Measurements from ENCODE around the gene DDX49.
"Not testable (repeated sequence)": the region's sequence is repeated elsewhere in the genome, so short reads cannot be mapped to it uniquely, and the experiment has no call there.

The DDX49 gene

DNA sequence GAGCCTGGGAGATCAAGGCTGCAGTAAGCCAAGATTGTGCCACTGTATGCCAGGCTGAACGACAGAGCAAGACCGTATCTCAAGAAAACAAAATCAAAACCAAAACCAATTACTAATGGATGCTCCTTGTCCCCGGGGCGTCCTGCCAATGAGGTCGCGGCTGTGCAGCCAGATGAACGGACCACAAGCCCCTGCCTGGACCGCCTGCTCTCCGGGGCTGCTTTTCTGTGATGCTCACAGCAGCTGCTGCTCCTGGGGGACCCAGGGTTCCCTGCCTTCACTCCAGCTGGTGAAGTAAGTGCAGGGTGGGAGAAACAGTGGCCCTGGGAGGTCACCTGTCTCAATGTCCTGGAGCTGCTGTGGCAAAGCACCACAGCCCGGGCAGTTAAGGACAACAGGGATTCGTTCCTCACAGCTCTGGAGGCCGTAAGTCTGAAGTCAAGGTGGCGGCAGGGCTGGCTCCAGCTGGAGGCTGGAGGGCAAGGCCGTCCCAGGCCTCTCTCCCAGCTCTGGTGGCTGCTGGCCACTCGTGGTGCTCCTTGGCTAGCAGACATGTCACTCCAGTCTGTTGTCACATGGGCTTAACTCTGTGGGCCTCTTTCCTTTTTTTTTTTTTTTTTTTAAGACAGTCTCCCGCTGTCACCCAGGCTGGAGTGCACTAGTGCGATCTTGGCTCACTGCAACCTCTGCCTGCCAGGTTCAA is 10.4 kb upstream of the DDX49 start:
- no peak for DNase-seq (ENCODE audit: low read depth in 3 of 3)

DNA sequence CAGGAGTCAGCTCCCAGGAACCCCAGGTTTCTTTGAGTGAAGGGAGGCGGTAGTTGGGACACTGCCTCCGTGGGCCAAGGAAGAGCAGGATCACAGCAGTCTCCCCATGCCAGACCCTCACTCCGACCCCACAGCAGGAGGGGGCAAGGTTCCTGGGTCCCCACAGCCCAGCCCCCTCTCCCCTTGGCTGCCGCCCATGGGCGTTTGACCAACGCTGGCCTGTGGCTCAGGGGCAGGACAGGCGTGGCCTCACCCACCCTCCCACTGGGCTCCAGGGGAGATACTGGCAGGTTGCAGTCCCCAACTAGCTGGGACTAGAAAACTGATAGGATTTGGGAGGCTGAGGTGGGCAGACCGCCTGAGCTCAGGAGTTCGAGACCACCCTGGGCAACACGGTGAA is 9.5 kb upstream of the DDX49 start:
- no peak for DNase-seq (ENCODE audit: low read depth in 3 of 3)

DNA sequence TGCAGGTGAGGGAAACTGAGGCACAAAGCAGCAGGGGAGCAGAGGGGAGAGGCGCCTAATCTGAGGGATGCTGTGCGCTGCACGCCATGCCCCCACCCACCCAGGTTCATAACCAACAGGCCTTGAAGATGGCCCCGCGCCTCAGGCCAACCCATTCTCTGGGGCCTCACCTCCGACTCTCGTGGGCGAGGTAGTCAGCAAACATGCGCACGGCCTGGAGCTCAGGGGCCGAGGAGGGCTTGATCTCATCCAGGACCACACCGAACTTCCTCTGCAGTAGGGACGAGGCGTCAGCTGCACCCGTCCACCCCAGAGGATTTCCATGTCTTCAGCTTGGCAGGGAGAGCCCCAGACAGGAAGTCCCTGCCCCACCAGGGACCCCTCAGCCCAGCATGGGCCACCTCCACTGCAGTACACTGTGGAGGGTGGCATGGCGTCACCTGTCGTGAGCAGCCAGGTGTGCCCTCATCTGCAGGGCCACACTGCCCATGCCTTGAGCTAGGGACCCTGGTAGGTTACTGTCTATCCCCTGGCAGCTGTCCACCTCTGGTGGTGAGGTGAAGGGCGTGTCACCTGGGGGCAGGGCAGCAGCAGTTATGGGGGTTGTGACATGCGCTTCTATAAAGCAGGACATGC is 8.6 kb upstream of the DDX49 start:
- no peak for DNase-seq (ENCODE audit: low read depth in 3 of 3)

DNA sequence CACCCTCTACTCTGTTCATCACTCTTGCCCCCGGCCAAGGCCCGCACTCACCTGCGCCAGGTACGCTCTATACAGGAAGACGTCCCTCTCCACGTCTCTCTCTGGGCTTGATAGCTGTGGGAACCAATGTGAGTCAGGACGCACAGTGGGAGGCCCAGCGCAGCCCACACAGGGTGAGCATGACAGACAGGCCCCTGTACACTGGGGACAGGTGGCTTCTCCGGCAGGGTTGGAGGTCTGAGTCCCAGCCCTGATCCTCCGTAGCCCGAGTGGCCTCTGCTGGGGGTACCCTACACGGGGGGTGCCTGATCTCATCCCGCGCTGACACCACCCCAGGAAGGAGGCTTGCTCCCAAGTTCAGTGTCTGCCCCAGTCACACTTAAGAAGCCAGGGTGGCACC is 6.6 kb upstream of the DDX49 start:
- DNase-seq (ENCODE audit: low read depth in 3 of 3), result no peak

DNA sequence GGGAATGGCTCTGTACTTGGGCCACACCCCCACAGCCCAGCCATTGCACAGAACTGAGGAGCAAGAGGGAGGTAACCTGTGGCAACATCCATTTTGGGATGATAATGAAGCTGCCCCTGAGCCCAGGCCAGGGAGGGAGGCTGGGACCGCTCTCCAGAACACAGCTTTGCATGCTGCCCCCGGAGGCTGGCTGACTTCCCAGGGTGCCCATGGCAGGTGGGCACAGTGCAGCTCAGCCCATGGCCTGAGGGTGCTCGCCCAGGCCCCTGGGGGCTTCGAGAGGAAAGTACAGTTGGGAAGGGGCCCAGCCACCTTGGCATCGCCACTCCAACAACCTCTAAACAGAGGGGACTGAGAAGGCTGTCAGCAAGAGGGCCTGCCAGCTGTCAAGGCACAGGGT is 6.0 kb upstream of the DDX49 start:
- DNase-seq (ENCODE audit: low read depth in 3 of 3), result no peak

DNA sequence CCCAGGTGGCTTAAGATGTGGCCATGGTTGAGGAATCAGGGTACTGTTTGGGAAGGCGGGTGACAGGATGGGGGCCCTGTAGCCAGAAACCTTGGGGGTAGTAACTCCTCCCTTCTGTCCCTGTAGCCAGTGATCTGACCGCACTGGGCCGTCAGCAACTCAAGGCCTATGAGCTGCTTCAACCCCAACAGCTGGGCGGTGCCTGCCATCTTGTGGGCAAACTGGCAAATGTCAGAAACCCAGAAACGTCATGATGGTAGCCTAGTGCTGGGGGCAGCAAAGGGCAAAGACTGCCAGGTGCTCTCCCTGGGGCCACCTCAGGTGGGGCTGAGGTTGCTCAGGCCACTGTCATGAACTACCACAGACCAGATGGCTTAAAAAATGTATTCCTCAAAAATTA is 3.9 kb upstream of the DDX49 start:
- DNase-seq (ENCODE audit: low read depth in 3 of 3), result no peak

DNA sequence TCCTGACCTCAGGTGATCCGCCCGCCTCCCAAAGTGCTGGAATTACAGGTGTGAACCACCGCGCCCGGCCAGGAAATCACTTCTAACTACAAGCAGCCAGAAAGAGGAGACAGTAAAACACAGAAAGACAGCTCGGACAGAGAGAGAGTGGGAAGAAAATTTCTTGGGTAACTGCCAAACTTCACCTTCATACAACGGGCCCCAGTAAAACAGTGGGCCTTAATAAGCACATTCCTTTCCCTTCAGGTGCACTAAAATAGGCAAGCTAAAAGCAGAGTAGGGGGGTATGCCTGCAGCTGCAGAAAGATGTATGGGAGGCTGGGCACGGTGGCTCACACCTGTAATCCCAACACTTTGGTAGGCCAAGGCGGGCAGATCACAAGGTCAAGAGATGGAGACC is 1.9 kb upstream of the DDX49 start:
- DNase-seq (ENCODE audit: low read depth in 3 of 3), result not testable (repeated sequence)

DNA sequence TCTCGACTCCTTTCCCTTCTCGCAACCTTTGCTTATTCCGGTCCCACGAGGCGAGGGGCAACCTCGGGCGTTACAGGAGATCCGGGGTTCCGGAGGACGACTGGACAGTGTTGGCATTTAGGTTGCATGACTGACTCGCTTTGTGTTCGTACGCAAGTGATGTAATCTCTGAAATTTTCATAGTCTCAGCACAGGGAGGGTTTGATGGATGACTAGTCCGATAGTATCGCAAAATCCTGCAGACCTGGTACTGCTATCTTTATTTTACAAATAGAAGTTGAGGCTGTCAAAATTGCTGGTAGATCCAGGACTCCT is 342 bp downstream of the DDX49 start:
- no peak for DNase-seq (ENCODE audit: low read depth in 3 of 3)

DNA sequence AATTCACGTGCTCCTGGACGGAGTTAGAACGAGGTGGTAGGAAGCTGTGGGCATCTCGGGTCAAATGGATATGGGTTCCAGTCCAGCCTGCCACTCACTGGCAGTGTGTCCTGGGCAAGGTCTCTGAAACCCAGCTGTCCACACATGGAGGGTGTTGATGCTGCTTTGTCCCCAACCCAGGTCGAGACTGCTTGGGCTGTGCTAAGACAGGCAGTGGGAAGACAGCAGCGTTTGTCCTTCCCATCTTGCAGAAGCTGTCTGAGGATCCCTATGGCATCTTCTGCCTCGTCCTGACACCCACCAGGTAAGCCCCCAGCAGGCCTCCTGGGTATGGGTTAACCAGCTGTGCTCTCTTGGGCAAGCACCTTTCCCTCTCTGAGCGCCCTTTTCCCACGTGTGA is 885 bp downstream of the DDX49 start:
- DNase-seq (ENCODE audit: low read depth in 3 of 3), result no peak

DNA sequence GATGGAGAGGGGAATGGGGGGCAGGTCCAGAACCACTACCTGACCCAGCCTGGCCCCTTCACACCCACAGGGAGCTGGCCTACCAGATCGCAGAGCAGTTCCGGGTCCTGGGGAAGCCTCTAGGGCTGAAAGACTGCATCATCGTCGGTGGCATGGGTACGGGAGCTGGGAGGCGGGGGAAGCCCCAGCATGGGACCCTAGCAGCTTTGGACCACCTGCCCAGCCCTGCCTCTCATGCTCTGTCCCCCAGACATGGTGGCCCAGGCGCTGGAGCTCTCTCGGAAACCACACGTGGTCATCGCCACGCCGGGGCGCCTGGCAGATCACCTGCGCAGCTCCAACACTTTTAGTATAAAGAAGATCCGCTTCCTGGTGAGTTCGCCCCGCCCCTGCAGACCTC is 2.1 kb downstream of the DDX49 start:
- DNase-seq (ENCODE audit: low read depth in 3 of 3), result no peak

DNA sequence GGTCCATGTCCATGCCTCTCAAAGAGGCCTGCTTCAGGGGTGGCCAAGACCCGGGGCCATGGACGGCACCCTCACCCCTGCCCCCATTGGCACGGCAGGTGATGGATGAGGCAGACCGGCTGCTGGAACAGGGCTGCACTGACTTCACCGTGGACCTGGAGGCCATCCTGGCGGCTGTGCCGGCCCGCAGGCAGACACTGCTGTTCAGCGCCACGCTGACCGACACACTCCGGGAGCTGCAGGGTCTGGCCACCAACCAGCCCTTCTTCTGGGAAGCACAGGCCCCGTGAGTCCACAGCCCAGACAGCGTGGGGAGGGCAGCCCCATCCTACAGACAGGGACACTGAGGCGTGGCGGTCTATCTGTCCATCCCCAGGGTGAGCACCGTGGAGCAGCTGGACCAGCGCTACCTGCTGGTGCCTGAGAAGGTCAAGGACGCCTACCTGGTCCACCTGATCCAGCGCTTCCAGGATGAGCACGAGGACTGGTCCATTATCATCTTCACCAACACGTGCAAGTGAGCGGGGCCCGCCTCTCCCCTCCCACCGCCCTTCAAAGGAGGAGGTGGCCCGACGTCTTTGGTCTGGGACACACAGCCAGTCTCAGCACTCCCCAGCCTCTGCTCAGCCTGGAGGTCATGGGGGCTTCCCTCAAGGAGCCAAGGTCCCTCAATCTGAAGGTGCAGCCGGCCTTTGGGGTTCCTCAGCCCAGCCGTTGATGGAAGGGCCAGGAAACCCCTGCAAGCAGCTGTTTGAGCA is 2.9 kb downstream of the DDX49 start:
- DNase-seq (ENCODE audit: low read depth in 3 of 3), result no peak

DNA sequence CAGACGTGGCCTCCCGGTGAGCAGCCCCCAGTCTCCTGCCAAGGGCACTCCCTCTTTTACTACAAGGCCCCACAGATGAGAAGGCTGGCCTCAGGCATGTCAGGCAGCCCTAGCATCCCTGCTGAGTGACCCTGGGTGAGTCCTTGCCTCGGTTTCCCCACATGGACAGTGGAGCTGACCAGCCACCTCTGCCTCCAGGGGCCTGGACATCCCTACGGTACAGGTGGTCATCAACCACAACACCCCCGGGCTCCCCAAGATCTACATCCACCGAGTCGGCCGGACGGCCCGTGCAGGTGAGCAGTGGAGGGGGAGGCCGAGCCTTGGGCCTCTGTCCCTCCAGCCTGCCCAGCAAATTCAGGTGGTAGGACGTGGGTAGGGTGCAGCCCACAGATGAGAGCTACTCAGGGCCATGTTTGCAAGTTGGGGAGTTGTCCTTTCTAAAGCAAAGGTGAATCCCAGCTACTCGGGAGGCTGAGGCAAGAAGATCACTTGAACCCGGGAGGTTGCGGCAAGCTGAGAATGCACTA is 5.2 kb downstream of the DDX49 start:
- DNase-seq (ENCODE audit: low read depth in 3 of 3), result no peak

DNA sequence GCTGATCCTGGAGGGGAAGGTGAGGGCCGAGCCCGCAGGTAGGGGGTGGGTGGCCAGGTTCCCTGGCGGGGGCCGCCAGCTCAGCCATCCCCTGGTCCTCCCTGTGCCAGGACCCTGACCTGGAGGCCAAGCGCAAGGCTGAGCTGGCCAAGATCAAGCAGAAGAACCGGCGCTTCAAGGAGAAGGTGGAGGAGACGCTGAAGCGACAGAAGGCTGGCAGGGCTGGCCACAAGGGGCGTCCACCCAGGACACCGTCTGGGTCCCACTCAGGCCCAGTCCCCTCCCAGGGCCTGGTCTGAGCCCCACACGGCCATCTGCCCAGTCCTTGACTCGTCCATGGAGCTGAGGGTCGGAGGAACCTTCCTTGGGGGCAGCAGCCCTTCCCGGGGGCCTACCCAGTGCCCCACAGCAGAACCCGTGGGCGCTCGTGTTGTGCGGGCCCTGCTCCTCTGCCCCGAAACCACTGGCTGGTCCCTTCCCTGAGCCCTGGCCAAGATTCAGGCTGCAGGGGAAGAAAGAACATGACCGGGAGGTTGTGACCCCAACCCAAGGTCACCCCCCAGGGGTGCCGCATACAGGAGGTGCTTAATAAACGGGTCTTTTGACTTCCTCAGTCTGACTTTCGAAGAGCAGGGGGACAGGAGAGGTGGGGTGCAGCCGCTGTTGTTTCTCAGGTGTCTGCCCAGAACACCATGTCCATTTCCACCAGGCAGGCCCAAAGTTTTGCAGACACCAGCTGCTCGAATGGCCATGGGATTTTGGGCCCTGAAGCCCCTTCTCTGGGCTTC is 8.7 kb downstream of the DDX49 start:
- DNase-seq (ENCODE audit: low read depth in 3 of 3), result no peak

DNA sequence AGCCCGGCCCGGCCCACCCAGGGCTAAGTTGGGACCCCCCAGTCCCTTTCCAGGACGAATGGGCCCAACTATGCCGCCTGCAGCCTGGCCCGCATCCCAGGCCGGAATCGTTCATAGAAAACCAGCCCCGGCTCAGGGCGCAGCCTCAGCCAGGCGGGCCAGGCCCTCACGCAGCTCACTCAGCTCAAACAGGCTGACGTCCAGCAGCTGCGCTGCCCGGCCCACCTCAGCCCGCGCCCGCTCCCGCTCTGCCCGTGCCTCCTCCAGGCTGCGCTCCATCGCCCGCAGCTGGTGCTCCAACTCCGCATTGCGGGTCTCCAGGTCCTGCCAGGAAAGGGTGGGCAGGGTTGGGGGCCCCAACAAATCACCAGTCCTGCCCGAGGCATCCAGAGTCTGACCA is 9.8 kb downstream of the DDX49 start:
- no peak for DNase-seq (ENCODE audit: low read depth in 3 of 3)

DNA sequence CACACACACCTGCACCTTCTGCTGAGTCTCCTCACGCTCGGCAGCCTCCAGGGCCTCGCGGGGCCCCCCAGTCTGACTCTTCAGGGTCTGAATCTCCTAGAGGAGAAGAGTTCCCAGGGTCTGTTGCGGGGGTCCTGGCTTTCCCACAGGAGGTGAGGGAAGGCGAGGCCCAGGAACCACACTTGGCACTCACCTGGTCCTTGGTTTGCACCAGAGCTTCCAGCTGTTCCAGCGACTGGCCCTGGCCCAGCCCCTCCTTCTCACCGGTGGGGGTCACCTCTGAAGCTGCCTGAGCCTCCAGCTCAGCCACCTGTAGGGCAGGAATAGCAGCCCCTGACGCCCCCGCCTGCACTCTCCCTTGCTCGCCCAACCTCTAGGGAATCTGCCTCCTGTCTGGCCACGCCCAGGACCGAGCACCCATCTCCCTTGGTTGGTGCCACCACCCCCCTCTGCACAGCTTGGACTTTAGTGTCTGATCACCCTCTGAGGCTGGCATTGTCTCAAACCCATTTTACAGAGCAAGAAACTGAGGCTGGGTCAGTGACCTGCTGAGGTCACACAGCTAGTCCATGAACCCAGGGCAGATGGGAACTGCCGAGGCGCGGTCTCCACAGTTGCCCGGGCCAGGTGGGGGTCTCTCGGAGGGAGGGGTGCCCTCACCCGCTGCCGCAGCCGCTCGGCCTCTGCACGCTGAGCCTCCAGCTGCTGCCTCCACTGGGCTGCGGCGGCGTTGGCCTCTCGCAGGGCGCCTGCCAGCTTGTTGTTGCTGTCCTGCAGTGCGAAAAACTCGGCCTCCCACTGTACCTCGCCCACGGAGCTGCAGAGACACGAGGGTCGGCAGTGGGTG is 12.0 kb downstream of the DDX49 start:
- no peak for DNase-seq (ENCODE audit: low read depth in 3 of 3)

DNA sequence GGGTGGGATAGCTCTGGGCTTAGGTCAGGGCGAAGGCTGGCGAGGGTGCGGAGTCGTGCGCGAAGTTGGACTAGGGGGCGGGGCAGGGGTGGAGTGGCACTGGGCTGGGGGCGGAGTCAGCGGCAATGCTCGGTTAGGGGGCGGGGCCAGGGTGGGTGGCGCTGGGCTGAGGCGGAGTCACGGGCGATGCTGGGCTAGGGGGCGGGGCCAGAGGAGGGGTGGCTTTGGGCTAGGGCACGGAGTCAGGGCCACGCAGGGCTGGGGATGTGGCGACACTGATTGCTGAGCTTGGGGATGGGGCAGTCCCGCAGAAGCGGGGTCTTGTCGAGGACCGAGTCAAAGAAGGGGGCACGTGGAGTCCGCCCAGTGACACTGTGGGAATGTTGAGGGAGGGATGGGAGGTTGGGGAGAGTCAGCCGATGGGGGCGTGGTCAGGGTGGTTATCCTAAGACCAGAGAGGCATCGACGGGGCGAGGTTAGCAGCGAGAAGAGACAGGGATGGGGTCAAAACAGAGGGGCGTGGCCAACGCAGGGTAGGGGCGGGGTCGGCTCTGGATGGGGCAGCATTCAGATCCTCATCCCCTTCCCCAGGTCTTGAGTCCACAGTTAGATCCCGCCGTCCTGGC is 12.8 kb downstream of the DDX49 start:
- DNase-seq (ENCODE audit: low read depth in 3 of 3), result peak; percentile 76 to 93 (median 79)

DNA sequence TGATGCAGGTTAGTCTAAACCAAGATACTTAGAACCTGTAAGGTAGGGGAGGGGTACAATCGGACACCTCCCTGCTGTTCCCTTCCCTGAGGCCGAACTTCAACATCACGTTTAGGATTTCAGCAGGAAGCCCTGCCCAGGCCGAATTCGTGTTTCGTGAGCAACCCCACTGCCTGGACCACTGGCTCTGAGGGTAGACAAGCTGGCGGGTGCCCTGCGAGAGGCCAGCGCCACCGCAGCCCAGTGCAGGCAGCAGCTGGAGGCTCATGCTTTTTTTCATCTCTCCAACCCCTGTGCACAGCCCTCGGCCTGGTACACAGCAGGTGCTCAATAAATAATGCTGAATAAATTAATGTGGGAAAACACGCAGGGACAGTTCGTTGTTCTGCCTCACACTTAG is 13.8 kb downstream of the DDX49 start:
- DNase-seq (ENCODE audit: low read depth in 3 of 3), result no peak

DNA sequence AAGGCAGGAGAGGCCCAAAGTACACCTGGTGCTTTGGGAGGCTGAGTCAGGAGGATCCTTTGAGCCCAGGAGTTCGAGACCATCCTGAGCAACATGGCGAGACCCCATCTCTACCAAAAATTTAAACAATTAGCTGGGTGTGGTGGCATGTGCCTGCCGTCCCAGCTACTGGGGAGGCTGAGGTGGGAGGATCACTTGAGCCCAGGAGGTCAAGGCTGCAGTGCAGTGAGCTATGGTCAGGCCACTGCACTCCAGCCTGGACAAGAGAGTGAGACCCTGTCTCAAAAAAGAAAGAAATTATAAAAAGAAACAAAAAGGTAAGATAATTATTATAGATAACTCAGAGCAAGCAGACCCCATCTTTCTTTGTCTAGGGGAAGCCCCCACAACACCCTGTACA is 19.6 kb downstream of the DDX49 start:
- no peak for DNase-seq (ENCODE audit: low read depth in 3 of 3)

DNA sequence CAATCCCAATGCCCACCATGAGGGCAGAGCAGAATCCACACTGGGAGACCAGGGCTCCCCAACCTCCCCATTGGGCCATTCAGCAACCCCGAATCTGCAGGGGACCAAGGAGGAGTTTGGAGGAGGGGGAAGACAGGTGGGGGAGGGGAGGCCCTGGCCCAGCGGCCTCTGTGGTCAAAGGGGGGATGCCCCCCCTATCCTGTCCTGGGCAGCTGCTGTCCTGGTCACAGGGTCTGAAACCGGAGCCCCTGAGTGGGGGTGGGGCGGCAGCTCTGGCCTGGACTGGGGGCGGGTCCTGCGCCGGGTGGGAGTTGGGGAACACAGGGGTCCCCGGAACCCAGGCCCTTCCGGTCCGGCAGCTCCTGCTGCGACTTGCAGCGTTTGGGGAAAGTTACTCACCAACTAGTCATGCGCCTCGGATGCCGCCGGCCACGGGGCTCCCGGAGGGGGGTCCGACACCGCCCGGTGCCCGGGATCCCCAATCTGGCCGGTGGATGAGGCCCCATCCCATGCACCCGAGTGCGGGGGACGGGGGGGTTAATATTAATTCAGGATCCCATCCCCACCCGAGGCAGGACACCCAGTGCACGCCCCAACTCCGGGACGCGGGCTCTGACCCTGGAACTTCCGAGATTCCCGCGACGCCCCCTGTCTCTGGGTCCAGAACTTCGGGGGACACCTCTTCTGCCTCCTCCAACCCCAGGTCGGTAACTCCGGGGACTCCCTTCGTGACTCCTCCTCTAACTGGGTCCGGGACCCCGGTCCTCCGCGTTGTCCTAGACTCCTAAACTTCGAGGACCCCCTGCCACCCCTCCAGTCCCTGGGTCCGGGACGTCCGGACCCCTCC is 20.6 kb downstream of the DDX49 start:
- no peak for DNase-seq (ENCODE audit: low read depth in 3 of 3)
